Measurements from ENCODE around the gene NEUROD1.
"Not testable (repeated sequence)": the region's sequence is repeated elsewhere in the genome, so short reads cannot be mapped to it uniquely, and the experiment has no call there.

NEUROD1 gene

DNA sequence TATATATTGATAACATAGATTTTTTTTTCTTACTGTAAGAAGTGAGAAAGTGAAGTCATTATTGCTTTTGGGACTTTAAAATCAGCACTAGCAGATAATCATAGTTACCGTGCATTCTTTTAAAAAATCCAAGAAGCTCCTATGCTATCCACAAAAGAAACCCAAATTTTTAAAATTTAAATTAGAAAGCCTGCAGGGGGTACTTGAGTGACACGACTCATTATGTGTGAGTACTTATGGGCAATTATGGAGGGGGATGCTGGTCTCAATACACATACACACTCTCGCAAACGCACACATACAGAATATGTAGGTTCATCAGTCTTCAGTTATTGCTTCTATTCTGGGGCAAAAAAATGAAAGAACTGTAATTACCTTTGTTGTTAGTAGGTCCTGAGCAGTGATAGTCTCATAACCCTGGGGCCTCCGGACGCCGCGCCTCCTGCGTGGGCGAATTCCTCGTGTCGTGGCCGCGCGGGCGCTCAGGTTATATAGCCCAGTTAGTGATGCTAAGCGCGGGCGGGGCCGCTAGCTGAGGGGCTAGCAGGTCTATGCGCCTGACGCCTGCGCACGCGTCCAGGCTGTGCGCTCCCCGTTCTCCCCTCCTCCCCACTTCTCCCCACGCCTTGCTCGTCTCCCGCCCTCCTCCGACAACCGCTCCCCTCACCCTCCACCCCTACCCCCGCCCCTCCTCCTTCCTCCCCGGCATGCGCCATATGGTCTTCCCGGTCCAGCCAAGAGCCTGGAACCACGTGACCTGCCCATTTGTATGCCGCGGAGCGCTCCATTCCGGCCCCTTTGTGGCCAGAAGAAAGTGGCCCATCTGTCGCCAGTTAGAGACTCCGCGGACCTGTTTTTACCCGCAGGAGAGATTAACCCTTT, at the start of gene NEUROD1:
NEUROD1 (minus strand) TSS at position 463 of the 882 bp plus-strand sequence. CDS start 1,657 bp downstream, outside the sequence.
- ChIA-PET POLR2A (no interaction called here), CTCF (no interaction called here)
- TF ChIP-seq, protein P1, sequence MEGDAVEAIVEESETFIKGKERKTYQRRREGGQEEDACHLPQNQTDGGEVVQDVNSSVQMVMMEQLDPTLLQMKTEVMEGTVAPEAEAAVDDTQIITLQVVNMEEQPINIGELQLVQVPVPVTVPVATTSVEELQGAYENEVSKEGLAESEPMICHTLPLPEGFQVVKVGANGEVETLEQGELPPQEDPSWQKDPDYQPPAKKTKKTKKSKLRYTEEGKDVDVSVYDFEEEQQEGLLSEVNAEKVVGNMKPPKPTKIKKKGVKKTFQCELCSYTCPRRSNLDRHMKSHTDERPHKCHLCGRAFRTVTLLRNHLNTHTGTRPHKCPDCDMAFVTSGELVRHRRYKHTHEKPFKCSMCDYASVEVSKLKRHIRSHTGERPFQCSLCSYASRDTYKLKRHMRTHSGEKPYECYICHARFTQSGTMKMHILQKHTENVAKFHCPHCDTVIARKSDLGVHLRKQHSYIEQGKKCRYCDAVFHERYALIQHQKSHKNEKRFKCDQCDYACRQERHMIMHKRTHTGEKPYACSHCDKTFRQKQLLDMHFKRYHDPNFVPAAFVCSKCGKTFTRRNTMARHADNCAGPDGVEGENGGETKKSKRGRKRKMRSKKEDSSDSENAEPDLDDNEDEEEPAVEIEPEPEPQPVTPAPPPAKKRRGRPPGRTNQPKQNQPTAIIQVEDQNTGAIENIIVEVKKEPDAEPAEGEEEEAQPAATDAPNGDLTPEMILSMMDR (IDR thresholded peaks at IDR 0.05; ENCODE audit: control extremely low read depth, extremely low read depth, low read depth, missing control alignments) = no peak
- DNase-seq (ENCODE audit: extremely low spot score) = peak; percentile 21

DNA sequence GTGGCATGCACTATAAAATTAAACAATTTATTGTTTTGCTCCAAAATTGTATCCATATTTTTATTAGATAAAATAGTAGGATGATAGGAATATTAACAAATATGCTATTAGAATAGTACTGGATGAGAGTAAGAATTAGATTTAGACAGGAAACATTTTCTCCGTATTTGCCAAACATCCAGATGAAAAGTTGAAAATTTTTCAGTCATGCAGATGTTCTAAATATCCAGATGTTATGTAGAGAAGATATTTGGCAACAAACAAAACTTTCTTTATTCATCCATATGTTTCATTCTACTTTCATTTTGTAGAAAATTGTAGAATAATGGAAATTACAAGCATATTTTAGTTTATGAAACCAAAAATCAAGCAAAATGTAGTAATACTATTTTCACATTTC, 45.2 kb upstream of the NEUROD1 start:
- ChIA-PET CTCF (interaction anchor here (1.4 kb wide), 2 partner anchors 10 to 15 kb away, joined by 3 to 7 read pairs; no protein-coding TSS in a partner anchor), POLR2A (no interaction called here)
- DNase-seq (ENCODE audit: extremely low spot score) = no peak
- TF ChIP-seq, protein P1 (IDR thresholded peaks at IDR 0.05; ENCODE audit: control extremely low read depth, extremely low read depth, low read depth, missing control alignments) = no peak

DNA sequence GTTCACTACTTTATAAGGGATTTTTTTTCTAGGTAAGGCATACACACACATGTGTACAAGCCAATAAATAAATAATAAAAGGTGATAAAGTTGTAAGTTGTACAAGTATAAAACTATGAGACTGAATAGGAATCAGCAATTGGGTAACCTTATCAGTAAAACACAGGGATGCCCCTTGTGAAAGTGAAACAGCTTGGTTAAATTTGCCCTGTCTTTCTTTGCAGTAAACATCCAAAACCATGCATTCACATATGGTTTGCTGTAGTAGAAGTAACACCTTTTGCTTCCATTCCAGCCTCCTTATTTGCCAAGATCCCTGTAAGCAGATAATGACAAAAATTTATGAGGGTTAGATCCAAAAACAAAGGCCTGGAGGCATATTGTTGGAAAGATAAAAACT, 44.3 kb upstream of the NEUROD1 start:
- no peak for DNase-seq (ENCODE audit: extremely low spot score)
- ChIA-PET POLR2A (no interaction called here), CTCF (interaction anchor here (2.7 kb wide), 1 partner anchor 10 kb away, joined by 23 read pairs; no protein-coding TSS in a partner anchor)
- TF ChIP-seq, protein P1 (IDR thresholded peaks at IDR 0.05; ENCODE audit: control extremely low read depth, extremely low read depth, low read depth, missing control alignments) = no peak

DNA sequence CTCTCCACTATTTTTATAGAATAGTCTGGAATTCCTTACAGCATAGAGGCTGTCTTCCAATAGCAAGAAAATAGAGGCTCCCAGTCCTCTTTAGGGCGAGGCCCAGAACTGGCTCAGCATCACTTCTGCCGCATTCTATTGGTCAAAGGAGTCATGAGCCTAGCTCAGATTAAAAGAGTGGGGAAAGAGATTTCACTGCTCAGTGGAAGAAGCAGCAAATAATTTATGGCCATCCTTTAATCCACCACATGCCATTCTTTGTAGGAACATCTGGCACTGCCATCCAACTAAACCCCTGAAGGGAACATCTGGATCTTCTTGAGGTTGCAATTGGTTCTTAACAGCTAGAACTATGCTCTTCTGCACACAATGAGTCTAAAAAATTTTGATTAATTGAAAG, 43.4 kb upstream of the NEUROD1 start:
- ChIA-PET CTCF (interaction anchor here (0.8 to 2.7 kb wide), 5 partner anchors 9 to 340 kb away, joined by 3 to 23 read pairs (median 4); no protein-coding TSS in a partner anchor), POLR2A (no interaction called here)
- no peak for DNase-seq (ENCODE audit: extremely low spot score)
- TF ChIP-seq, protein P1 (IDR thresholded peaks at IDR 0.05; ENCODE audit: control extremely low read depth, extremely low read depth, low read depth, missing control alignments) = no peak

DNA sequence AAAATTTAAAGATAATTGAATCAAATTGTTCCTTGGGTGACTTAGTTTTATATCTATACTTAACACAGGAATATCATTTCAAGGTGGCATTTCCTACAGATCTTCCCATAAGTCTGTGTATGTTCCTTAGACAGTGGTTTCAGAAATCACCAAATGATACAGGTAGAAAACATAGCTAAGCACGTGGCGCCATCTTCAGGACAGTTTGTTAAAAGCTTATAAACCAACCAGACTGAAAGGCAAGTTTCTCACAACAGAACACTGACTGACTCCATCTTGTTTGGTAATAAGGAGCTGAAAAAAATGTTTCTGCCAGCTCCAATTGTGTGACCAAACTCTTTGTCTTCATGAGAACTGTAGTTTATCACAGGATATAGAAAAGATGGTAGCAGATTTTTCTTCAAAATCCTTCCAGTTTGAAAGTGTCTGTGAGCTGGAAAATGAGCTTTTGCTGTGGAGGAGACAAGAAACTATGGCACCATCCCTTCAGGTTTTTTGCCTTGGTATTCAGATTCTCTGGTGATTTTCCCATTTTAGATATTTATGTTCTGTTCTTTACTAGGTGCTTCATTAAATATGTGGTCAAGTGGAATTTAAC, 34.8 kb upstream of the NEUROD1 start:
- TF ChIP-seq, protein P1 (IDR thresholded peaks at IDR 0.05; ENCODE audit: control extremely low read depth, extremely low read depth, low read depth, missing control alignments) = peak; percentile 79
- peak; percentile 57 for DNase-seq (ENCODE audit: extremely low spot score)
- CTCF ChIA-PET = interaction anchor here (0.7 to 4.7 kb wide), 81 partner anchors 8 to 1591 kb away, joined by 3 to 83 read pairs (median 5); partner anchors contain the start of genes CERKL and PPP1R1C
- POLR2A ChIA-PET = no interaction called here

DNA sequence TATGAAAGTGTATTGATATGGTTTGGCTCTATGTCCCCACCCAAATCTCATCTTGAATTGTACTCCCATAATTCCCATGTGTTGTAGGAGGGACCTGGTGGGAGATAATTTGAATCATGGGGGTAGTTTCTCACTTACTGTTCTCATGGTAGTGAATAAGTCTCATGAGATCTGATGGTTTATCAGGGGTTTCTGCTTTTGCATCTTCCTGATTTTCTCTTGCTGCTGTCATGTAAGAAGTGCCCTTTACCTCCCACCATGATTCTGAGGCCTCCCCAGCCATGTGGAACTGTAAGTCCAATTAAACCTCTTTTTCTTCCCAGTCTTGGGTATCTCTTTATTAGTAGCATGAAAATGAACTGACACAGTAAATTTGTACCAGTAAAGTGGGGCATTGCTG, 30.7 kb upstream of the NEUROD1 start:
- POLR2A ChIA-PET; DNase-seq (ENCODE audit: extremely low spot score): not testable (repeated sequence)
- CTCF ChIA-PET = interaction anchor here (1.2 kb wide), 1 partner anchor 138 kb away, joined by 3 read pairs; no protein-coding TSS in a partner anchor

DNA sequence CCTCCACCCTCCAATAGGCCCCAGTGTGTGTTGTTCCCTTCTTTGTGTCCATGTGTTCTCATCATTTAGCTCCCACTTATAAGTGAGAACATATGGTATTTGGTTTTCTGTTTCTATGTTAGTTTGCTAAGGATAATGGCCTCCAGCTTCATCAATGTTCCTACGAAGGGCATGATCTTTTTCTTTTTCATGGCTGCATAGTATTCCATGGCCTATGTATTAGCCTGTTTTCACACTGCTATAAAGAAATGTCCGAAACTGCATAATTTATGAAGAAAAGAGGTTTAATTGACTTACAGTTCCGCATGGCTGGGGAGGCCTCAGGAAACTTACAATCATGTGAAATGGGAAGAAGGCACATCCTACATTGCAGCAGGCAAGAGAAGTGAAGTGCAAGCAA, 22.2 kb upstream of the NEUROD1 start:
- POLR2A ChIA-PET; DNase-seq (ENCODE audit: extremely low spot score): not testable (repeated sequence)
- CTCF ChIA-PET = interaction anchor here (1.6 kb wide), 1 partner anchor 130 kb away, joined by 3 read pairs; no protein-coding TSS in a partner anchor

Measured in GM10248 (cell line).